ENCODE data around the gene GNAI2. TPM values are rescaled to one million over a fixed set of nuclear protein-coding genes. Genes with fewer than 3 reads are reported as not detected.

GNAI2 gene
- polyA plus RNA-seq, 12 donors = 153 to 270 (median 174) TPM

- DNase-seq = no peak
Measured at GRCh38 chr3:50295553-50296431, 59.8 kb downstream of the GNAI2 start.

DNA sequence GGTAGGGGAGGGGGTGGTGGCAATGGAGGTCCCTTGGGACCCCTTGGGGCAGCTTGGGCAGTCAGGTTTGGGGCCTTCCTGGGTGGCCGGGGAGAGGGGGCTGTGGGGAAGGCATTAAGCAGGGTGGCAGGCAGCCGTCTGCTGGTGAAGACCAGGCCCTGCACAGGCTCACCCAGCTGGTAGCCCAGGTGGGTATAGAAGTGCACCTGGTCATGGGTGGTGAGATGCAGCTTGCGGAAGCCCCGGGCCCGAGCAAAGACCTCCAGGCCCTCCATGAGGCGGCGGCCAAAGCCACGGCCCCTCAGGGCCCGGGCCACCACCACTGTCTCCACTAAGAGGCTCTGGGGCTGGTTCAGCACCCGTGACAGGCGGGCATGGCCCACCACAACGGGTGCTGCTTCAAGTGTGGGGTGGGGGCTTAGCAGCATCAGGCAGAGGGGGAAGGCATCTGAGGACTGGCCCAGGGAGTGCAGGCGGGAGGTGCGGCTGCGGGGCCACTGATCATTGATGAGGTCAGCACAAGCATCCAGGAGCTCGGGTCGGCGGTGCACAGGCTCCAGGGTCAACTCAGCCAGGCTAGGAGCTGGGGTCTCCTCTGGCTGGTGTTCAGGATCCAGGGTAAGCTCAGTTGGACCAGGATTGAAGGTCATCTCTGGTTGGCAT is 60.8 kb downstream of the GNAI2 start:
- DNase-seq = no peak

DNA sequence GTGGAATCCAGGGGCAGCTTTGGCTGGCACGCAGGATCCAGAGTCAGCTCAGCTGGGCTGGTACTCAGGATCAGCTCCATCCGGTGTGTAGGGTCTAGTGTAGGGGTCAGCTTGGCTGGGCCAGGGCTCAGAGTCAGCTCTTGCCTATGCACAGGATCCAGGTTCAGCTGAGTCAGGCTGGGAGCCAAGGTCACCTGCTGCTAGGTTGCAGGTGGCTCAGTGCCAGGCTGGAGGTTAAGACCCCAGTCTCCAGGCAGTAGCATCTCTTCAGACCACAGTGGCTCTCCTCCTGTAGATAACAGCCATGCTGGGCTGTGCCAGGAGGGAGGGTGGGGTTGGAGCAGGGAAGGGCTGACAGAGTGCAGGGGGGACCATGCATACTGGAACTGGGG is 61.4 kb downstream of the GNAI2 start:
- DNase-seq = no peak

DNA sequence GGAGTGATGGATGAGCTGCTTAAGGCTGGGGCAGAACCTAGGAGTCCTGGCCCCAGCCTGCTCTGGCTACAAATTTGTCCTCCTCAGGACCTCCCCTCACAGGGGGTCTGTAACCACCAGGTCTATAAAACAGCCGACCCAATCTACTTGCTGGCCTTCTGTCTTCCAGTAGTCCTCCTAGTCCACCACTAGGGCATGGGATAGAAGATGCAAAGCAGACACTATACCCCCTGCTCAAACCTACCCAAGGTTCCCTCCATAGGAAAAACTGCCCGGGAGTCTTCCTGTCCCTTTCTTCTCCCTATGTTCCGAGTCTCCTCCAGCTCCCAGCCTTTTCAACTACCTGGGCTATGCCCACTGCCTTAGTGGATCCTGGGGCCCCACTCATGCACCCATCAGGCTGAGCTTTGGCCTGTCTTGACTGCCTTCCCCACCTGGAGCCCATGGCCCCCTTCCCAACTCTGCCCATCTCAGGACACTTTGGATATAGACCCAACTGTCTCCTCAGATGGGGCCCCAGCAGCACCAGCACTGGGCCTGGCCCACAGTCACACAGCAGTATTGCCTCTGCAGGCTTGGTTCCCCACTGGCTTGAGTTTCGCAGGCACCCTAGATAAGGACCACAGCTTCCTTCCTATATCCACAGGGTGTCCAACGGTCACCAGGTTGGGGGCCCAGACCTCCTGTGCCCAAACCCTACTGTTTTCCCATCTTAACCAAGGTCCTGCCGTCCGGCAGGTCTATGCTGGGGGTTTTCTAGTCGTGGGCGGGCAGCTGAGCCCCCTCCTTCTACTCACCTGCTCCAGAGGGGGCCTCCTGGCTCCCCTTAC is 62.1 kb downstream of the GNAI2 start:
- DNase-seq = no peak

DNA sequence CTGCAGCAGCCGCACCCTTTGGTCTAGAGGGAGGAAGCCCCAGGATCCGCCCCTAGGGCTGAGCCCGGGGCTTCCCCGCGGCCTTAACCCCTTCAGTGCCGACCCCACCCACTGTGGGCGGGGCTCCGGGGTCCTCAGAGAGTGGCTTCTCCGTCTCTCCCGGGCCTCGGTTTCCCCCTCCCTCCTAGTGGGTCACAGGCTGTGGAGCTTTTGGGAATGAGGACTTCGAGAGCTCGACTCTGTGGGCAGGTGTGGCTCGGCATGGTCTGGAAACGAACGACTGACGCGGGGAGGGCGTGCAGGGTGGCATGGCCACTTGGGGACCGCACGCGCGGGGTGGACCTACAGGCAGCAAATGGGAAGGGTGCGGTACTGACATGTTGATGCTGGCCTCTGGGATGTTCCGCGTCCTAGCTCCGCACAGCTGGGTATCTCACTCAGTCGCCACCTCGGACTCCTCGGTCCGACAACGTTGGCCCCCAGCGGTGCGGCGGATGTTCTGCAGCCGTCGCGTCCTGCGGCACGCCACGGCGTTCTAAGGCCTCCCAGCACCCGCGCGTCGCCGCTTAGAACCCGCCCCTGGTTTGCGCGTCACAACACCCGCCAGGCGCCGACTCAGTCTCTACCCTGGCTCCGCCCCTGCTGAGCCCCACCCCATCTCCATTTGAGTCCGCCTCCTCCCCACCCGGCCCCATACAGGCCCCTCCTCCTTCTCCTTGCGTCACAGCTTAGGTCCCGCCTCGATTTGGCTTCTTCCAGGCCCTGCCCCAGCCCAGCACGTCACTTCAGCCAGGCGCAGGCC is 63.0 kb downstream of the GNAI2 start, which contains the start of the genes HYAL3 and NAA80:
TSS of gene HYAL3 (minus strand) at position 570 of the 802 bp plus-strand sequence. CDS start 3,803 bp downstream, outside the sequence.
TSS of gene NAA80 (minus strand) at position 570 of the 802 bp plus-strand sequence. CDS start 1,942 bp downstream, outside the sequence.
- DNase-seq = peak; percentile 100

- no peak for DNase-seq
Measured at GRCh38 chr3:50299638-50299928, 63.6 kb downstream of the GNAI2 start.

GRCh38 chr3:50299929-50300680 is 64.1 kb downstream of the GNAI2 start:
- no peak for DNase-seq

GRCh38 chr3:50300681-50301254 is 64.8 kb downstream of the GNAI2 start:
- DNase-seq = no peak

DNA sequence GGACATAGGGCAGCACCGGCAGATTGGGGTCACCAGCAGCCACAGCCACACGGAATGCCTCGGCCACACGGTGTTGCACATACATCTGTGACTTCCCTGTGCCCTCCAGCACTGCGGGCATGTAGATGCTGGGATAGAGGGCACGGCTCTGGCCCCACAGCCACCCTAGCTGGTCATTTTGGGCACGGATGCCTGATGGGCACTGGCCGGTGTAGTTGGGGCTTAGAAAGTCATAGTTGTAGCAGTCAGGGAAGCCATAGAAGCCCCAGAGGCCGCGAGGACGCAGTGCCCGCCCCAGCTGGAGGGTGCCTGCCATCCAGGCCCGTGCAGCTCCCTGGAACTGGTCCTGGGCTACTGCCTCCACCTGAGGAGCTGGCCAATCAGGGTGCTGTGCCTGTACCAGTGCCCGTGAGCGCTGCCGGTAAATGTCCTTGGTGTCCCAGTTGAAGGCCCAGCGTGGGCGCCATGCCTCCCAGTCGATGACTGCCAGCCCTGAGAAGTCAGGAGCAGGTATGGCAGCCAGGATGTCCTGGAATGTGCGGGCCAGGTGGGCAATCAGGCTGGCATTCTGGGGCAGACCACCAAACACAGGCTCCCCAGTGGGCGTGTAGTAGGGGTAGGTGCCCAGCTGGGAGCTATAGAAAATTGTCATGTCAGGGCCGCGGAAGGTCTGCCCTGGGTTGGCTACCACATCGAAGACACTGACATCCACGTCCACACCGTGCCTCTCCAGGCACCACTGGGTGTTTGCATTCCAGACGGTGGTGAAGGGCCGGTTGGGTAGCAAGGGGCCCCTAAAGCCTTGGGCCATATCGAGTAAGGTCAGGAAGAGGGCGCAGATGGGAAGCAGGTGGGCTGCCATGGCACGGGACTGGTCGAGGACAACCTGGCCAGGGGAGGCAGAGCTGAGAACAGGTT is 66.3 kb downstream of the GNAI2 start:
- no peak for DNase-seq

DNA sequence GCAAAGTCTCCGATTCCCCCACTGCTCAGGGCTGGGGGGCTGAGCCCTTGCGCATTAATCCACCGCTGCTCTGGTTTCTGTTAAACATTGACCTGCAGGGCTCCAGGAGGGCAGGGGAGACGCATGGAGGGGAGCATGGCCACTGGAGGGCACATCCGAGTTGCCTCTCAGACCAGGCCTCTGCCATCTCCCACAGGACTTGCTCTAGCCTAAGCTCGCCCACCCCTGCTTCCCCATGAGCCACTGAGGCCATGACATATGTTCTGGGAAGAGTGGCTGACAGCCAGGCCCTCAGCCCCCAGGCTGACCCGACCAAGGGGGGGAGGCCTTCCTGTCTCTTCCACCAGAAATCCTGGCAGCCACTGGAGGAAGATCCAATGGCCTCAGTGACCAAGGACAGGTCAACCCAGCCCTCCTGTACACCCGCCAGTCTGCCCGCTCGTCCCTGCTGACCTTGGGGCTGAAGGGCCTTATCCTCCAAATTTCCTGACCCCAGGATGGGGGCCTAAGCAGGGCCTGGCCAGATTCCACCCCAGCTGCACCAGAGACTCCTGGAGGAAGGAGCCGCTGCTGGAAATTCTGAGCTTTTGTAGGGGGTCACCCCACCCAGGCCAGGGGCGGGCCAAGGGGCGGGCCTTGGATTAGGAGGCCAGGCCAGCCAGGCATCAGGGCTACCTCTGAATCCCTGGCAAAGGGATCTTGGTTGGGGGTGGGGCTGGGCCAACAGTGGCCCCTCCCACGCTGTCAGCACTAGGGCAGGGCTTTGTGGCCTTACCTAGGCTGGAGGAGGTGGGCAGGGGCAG is 67.2 kb downstream of the GNAI2 start, which contains the start of gene HYAL1:
TSS of gene HYAL1 (minus strand) at position 562 of the 803 bp plus-strand sequence. CDS start 618 bp downstream, outside the sequence.
- no peak for DNase-seq

DNA sequence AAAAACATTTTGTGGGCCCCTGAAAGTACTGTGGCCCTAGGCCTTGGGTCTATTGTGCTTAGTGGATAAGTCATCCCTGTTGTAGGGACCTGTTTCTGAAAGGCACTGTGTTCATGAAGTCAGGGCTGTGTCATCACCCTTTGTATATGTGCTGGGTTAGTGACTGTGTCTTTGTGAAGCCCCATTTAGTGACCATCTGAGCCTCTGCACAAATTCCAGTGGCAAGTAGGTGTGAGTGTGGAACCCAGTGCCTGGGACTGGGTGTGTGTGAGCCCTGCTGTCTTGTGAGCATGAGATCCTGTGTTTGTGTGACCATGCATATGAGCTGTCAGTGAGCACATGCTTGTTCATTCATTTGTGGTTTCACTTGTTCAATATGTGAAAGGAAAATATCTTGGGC is 68.6 kb downstream of the GNAI2 start:
- no peak for DNase-seq

Other genes with a start within 250 kb of the GNAI2 start
- 100 to 1,000 TPM in 11 of 12 donors, not detected in 1; 122 to 278 (median 156) TPM for gene RBM5, start 147.3 kb upstream of the GNAI2 start, polyA plus RNA-seq (ENCODE audit: insufficient read length in 12 of 12)
- gene SEMA3F, start 80.9 kb upstream of the GNAI2 start, polyA plus RNA-seq (ENCODE audit: insufficient read length in 12 of 12) = 10 to 100 TPM in 9 of 12 donors, 1 to 10 TPM in 2, not detected in 1; 6.4 to 70.8 (median 14.0) TPM
- gene GNAT1, start 44.6 kb upstream of the GNAI2 start, polyA plus RNA-seq (ENCODE audit: insufficient read length in 12 of 12) = under 1 TPM in 3 of 12 donors, not detected in 9; 0.08 to 0.23 (median 0.21) TPM
- 1 to 10 TPM in 10 of 12 donors, not detected in 2; 1.3 to 4.3 (median 3.1) TPM for gene SLC38A3, start 30.9 kb upstream of the GNAI2 start, polyA plus RNA-seq (ENCODE audit: insufficient read length in 12 of 12)
- 10 to 100 TPM in 11 of 12 donors, not detected in 1; 30.1 to 92.7 (median 35.2) TPM for gene SEMA3B, start 32.9 kb downstream of the GNAI2 start, polyA plus RNA-seq (ENCODE audit: insufficient read length in 12 of 12)
- 10 to 100 TPM in 10 of 12 donors, 1 to 10 TPM in 1, not detected in 1; 8.2 to 40.8 (median 26.1) TPM for gene LSMEM2, start 42.9 kb downstream of the GNAI2 start, polyA plus RNA-seq (ENCODE audit: insufficient read length in 12 of 12)
- 10 to 100 TPM in 11 of 12 donors, not detected in 1; 33.8 to 53.7 (median 48.0) TPM for gene IFRD2, start 56.2 kb downstream of the GNAI2 start, polyA plus RNA-seq (ENCODE audit: insufficient read length in 12 of 12)
- gene HYAL3, start 63.2 kb downstream of the GNAI2 start, polyA plus RNA-seq (ENCODE audit: insufficient read length in 12 of 12) = 1 to 10 TPM in 10 of 12 donors, not detected in 2; 1.2 to 4.4 (median 2.1) TPM
- 10 to 100 TPM in 1 of 12 donors, 1 to 10 TPM in 9, not detected in 2; 4.5 to 12.5 (median 6.1) TPM for gene NAA80, start 63.2 kb downstream of the GNAI2 start, polyA plus RNA-seq (ENCODE audit: insufficient read length in 12 of 12)
- 1 to 10 TPM in 8 of 12 donors, under 1 TPM in 2, not detected in 2; 0.95 to 3.3 (median 1.8) TPM for gene HYAL1, start 67.4 kb downstream of the GNAI2 start, polyA plus RNA-seq (ENCODE audit: insufficient read length in 12 of 12)
- 10 to 100 TPM in 11 of 12 donors, not detected in 1; 30.9 to 43.9 (median 36.9) TPM for gene HYAL2, start 86.5 kb downstream of the GNAI2 start, polyA plus RNA-seq (ENCODE audit: insufficient read length in 12 of 12)
- gene TUSC2, start 92.0 kb downstream of the GNAI2 start, polyA plus RNA-seq (ENCODE audit: insufficient read length in 12 of 12) = 10 to 100 TPM in 11 of 12 donors, not detected in 1; 12.5 to 45.3 (median 15.9) TPM
- gene RASSF1, start 104.6 kb downstream of the GNAI2 start, polyA plus RNA-seq (ENCODE audit: insufficient read length in 12 of 12) = 10 to 100 TPM in 11 of 12 donors, not detected in 1; 26.1 to 42.4 (median 33.0) TPM
- 1 to 10 TPM in 3 of 12 donors, under 1 TPM in 7, not detected in 2; 0.65 to 1.7 (median 0.83) TPM for gene ZMYND10, start 109.5 kb downstream of the GNAI2 start, polyA plus RNA-seq (ENCODE audit: insufficient read length in 12 of 12)
- 10 to 100 TPM in 10 of 12 donors, 1 to 10 TPM in 1, not detected in 1; 7.5 to 21.8 (median 18.0) TPM for gene NPRL2, start 114.6 kb downstream of the GNAI2 start, polyA plus RNA-seq (ENCODE audit: insufficient read length in 12 of 12)
- gene CYB561D2, start 114.7 kb downstream of the GNAI2 start, polyA plus RNA-seq (ENCODE audit: insufficient read length in 12 of 12) = 1 to 10 TPM in 10 of 12 donors, not detected in 2; 4.3 to 7.8 (median 6.7) TPM
- gene TMEM115, start 123.3 kb downstream of the GNAI2 start, polyA plus RNA-seq (ENCODE audit: insufficient read length in 12 of 12) = 10 to 100 TPM in 11 of 12 donors, not detected in 1; 19.5 to 29.1 (median 22.9) TPM